HG03342 (cell line): Measurements from ENCODE around the gene MATN1.

Source experiments
- ATAC-seq: cut with Tn5 transposase; IDR thresholded peaks from one replicate; pipeline ENCODE4 v1.9.1; 2021; ENCODE audit warnings: mild to moderate bottlenecking, moderate library complexity; ENCODE audit not compliant: unreplicated experiment

Gene MATN1

GRCh38 chr1:30745834-30746208 lies 22.4 kb upstream of the MATN1 start:
- no peak for ATAC-seq

GRCh38 chr1:30745156-30745833 lies 21.9 kb upstream of the MATN1 start:
- no peak for ATAC-seq

DNA sequence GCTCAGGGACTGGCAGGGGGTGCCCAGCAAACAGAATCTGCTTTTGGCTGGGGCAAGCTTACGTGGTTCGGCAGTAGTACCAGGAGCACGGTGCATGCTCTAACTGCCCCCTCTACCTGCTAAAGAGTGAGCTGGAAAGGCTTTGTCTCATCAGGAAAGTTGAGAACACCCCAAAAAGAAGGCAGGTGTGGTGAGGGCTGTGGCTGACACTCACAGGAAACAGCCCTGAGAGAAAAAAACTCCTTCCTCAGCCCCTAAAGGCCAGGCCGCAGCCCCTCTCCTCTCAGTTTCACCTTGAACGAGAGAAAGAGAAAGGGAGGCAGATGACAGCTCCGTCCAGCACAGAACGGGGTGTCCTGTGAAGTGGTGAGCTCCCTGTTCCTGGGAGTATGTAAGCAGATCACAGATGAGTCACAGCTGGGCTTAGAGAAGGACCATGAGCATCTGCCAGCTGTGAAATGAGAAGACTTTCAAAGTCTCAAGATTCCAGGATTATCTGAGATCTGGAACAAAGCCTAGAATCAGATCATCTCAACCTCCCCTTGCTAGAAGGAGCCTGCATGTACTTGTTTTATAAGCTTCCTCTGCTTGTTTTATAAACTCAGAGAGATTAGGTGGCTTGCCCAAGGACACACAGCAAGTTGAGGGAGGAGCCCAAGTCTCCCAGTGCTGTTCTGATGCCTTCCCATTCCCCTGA lies 20.8 kb upstream of the MATN1 start:
- ATAC-seq: no peak

DNA sequence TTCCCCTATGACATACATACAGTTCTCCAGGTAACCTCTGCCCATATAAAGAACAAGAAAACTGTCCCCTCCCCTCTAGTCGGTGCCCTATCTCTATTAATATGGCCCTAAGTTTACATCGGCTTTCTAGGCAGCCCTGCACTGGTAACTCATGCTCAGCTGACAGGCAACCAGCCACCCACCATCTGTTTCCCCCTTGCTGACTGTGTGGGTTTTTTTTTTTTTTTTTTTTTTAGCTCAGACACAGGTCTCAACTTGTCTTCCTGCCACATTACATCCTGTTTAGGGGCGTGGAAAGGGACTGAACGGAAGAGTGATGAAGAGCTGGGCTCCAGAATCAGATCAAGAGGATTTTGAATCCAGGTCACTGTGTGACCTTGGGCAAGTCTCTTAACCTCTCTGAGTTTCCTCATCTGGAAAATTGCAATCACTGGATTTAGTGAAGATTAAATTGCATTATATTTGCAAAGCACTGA lies 20.2 kb upstream of the MATN1 start:
- ATAC-seq: peak; percentile 33

DNA sequence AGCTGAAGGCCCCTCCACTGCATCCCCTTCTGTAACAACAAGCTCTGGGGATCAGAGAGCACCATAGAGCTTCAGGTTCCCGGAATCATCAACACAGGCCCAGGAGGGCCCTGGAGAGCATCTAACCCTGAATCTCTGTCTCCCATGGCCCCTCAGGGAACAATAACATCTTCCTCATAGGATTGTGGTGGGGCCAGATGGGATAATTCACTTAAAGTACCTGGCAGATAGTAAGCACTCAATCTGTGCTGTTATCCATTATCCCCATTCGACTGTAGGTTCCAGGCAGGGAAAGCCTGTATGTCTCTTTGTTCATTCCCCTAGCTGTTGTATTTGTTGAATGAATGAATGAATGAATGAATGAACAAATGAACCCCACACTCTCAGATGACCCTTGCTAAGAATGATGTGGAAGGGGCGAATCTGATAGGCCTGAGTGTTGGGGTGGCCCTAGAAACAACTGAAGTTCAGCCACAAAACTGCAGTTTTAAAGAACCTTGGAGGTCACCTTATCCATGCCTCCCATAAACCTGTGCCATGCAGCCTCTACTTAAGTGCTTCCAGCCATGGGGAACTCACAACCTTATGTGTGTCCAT lies 19.7 kb upstream of the MATN1 start:
- ATAC-seq: no peak

- no peak for ATAC-seq
Observed at GRCh38 chr1:30742300-30742962, 19.0 kb upstream of the MATN1 start.

GRCh38 chr1:30741239-30741894 lies 18.0 kb upstream of the MATN1 start:
- ATAC-seq: no peak

DNA sequence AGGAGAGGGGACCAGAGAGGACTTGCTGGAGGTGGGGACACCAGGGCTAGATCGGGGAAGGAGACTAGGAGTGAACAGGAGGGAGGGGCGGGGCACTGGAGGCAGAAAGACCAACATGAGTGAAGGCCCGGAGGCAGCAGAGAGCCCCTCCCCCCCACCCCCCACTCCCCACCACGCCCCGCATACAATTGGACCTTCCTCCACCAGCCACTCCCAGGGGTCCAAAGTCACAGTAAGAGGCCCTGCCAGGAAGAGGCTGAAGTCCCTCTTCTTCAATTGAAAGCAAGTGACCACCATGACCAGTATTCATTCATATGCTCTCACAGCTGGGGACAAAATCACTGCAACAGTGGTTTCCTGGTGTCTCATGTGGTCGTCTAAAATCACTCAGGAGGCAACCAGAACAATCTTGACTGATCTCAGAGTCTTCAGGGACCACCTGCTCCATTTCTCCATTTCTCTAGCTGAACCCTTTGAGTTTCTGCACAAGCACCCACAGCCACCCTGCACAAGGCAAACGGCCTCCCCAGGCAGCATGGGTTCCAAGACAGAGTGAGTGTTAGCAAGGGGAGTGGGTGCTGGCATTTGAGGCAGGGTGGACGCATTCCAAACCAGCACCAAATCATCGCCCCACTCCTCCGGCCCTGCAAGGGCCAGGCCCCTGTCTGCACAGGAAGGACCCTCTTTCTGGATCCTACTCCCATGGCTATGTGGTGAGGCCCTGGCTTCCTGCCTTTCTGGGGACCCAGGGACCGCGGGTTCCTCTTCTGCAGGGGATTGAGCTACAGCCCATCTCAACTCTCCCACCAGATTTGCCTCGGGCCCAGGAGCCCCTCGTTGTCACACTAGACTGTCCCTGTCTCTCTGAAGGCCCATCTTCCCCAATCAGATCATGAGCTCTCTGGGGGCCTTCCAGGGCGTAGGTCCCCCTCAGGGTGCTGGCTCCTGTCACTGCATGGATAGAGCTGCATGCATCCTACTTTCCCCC lies 17.2 kb upstream of the MATN1 start:
- no peak for ATAC-seq

DNA sequence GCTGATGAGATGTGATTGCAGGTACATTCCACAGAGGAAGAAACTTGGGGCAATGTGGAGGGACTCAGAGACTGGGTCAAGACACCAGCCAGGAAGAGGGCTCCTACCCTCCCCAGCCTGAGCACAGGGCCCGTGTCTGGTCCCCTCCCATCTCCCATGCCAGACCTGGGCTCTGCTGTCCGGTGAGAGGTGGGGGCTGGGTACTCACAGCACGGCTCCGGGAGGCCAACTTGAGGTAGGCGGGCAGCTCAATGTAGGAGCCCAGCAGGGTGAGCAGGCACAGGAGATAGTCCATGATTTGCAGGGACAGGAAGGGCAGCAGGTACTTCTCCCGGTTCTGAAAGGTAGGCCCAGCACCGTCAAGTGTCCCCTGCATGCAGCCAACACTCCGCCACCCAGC lies 16.2 kb upstream of the MATN1 start:
- no peak for ATAC-seq

GRCh38 chr1:30738715-30739559 lies 15.6 kb upstream of the MATN1 start:
- ATAC-seq: no peak

DNA sequence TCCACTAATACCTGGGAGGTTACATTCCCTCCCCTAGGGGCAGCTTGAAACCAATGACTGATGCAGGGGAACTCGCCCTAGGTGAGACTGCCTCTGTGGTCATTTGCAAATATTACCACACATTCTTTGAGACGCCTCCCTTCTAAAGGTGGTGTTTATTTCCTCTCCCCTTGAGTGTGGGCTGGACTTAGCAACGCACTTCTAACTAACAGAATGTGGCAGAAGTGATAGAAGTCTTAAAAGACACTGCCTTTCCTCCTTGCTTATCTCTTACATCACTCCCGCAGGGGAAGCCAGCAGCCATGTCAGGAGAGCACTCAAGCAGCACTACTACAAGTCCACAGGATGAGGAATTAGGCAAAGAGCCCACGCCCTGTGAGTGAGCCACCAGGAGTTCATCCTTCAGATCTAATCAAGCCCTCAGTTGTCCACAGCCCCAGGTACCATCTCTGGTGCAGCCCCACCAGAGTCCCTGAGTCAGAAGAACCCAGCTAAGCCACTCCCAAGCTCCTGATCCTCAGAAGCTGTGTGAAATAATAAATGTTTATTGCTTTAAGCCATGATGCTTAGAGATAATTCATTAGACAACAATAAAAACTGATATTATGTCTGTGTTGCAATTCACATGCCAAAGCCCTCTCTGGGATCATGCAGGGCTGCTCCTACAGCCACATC lies 14.8 kb upstream of the MATN1 start:
- ATAC-seq: no peak

- ATAC-seq: no peak
Observed at GRCh38 chr1:30737357-30738039, 14.1 kb upstream of the MATN1 start.

- ATAC-seq: no peak
Observed at GRCh38 chr1:30735668-30736498, 12.5 kb upstream of the MATN1 start.

DNA sequence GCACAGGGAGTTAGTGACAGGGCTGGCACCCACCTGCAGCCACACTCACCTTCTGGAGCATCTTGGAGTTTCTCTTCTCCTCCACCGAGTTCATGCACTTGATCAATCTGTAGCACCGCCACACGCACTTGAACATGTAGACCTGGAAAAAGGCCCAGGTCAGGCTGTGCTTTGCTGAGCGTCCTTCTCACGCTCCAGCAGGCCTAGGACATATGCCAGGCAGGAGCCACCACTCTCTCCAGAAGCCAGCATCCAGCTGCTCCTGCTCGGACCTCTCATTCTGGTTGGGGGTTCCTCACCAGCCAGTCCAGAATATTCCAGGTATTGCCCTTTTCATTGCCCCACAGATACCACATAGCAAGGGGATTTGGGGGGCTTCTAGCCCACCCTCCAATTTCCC lies 11.7 kb upstream of the MATN1 start:
- no peak for ATAC-seq

GRCh38 chr1:30734580-30734979 lies 11.2 kb upstream of the MATN1 start:
- ATAC-seq: no peak

DNA sequence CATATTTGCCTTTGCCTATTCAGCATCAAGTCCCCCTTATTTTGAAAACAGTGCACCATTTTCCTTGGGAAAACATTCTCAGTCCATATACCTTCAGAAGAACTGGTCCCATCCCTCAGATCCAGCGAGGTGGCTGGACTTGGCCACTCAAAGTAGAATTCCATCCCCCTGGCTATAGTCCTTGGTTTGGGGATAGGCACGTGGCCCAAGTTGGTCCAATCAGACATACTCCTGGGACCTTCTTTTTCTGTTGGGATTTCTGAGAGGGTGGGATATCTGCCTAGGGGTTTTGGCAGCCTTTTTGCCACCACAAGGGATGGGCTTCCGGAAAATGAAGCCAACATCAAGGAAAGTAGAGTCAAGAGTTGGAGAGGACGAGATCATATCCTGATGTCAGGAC lies 10.7 kb upstream of the MATN1 start:
- ATAC-seq: no peak

- no peak for ATAC-seq
Observed at GRCh38 chr1:30733493-30733892, 10.1 kb upstream of the MATN1 start.
